Middle frontal gyrus (tissue), 1 donor: Measurements from ENCODE around the gene TRIP13.
"Not testable (repeated sequence)": the region's sequence is repeated elsewhere in the genome, so short reads cannot be mapped to it uniquely, and the experiment has no call there.

Source experiments
- DNase-seq: peaks from one replicate; pipeline ENCODE4 v3.0.0-alpha.2; 2015; ENCODE audit warnings: low spot score; ENCODE audit errors: extremely low spot score

Gene TRIP13

DNA sequence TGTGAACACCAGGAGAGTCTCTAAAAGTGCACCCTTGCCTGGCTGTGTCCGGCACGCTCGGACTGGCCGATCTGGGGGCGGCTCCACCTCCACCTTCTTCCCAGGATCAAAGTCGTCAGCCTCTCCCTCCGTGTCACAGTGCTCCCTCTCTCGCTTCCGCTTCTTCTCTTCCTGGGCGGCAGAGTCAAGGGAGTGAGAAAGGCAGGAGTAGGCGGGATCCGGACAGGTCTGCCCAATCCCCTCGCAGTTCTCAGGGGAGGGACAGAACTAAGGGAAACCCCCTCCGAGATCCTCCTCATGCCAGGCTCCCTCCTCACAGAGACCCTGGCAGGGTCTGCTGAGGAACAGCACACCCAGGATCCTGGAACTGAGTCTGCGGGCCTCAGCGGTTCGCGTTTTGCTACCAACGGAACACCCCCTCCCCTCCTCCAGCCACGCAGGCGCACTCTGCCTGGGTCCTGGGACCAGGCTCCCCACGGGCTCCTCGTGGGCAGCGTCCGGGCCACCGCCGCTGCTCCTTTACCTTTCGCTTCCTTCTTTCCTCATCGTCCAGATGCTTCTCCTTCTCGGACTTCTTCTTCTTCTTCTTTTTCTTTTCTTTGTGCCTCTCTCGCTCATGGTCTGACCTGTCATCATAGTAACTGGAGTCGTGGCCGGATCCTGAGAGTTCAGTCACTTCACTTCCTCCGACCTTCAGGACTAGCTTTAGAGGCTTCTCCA is 1.4 kb upstream of the TRIP13 start:
- DNase-seq = no peak

DNA sequence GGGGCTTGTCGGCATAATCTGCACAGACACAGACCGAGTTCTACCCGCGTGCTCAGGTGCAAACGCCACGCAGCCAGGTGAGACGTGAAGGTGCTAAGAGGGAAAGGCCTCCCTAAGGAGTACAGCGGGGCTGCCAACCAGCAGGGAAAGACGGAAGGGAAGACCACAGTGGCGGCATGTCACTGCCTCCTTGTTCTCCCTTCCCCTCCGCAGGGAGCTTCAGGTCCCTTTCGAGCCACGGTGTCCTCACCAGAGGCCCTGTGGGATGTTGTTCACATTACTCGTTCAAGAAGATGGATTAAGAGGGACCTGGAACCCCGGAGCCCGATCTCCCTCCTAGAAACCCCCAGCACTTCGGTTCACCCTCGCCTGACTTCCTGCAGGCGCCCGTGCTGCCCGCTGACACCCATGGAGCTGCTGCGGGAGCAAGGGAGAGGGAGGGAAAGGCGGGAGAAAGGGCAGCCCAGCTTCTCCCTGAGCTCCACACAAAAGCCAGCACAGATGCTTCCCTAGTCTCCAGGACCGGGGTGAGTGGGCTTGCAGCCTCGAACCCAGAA is 769 bp upstream of the TRIP13 start:
- no peak for DNase-seq

DNA sequence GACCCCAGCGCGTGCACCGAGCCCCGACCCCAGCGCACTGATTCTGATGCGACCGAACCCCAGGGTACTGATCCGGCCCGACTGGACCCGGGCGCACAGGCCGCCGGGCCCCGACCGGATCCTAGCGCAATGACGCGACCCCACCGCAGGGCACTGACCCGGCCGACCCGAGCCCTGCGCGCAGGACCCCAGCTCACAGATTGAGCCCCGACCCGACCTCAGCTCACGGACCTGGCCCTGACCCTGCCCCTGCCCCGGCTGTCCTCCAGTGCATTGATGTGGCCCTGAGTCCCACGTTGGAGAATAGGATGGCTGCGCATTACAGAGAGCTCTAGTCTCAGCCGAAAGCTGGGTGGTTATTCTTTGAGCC is 438 bp downstream of the TRIP13 start:
- DNase-seq = no peak

GRCh38 chr5:893711-894110 is 1.0 kb downstream of the TRIP13 start:
- no peak for DNase-seq

DNA sequence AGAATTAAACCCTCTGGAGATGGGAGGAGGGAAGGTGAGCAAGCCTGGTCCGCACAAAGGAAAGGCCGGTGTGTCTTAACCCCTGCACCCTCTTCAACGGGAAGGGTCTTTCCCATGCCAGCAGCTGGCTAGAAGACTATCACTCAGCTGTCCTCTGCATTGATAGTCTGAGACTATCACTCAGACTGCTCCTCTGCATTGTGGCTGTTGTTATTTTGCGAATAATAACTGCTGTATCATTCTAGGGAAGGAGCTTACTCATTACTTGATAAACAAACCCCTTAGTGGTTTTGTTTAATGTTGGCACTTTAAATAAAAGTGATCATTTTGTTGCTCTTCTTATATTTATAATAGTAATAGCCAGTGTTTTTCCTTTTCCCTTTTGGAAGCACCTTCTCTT is 8.1 kb downstream of the TRIP13 start:
- DNase-seq = no peak

DNA sequence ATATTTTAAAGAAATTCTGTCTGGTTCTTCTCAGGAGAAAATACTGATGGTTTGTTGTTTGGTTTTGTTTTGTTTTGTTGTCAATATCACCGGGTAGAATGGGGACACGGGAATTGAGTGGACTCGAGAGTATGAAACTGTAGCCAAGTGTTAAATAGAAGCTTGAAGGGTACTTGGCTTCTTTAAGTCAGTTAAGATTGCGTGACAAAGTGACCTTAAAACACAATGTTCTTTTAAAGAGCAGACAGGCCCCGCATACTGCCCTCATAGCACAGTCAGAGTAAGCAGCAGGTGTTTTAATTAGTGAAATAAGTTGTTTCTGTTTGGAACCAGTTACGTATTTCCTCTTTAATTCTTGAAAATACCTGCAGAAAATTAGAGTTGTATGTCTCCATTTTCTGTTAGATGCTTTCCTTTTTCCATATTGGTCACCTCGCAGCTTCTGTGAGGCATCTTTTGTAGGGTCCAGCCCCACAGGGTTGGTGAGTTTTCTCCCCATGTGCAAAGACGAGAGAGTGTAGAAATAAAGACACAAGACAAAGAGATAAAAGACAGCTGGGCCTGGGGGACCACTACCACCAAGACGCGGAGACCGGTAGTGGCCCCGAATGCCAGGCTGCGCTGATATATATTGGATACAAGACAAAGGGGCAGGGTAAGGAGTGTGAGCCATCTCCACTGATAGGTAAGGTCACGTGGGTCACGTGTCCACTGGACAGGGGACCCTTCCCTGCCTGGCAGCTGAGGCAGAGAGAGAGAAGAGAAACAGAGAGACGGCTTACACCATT is 9.6 kb downstream of the TRIP13 start:
- no peak for DNase-seq

GRCh38 chr5:903756-904096 is 11.0 kb downstream of the TRIP13 start:
- no peak for DNase-seq

DNA sequence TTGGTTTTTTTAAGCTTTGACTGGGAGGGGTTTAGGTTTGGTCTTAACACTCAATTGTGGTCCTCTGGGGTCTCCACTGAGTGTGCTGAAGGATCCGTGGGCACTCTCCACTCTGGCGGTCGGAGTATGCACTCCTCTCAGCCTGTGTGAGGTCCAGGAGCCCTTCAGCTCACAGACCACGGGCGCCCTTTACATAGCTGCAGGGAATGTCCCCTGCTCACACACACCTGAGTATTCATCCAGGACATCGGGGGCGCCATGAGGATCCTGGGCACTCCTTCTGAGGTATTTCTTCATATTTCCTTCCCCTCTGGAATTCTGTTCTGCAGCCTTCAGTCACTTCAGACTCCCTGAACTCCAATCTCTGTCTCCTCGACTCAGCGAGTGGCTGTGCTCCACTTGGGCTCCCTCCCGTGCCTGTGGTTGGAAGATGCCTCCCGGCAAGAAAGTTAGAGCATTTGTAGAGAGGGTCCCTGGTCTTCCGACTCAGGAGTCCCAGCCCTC is 12.5 kb downstream of the TRIP13 start:
- no peak for DNase-seq

GRCh38 chr5:907366-907910 is 14.8 kb downstream of the TRIP13 start:
- DNase-seq = no peak

GRCh38 chr5:908172-908571 is 15.5 kb downstream of the TRIP13 start:
- no peak for DNase-seq

DNA sequence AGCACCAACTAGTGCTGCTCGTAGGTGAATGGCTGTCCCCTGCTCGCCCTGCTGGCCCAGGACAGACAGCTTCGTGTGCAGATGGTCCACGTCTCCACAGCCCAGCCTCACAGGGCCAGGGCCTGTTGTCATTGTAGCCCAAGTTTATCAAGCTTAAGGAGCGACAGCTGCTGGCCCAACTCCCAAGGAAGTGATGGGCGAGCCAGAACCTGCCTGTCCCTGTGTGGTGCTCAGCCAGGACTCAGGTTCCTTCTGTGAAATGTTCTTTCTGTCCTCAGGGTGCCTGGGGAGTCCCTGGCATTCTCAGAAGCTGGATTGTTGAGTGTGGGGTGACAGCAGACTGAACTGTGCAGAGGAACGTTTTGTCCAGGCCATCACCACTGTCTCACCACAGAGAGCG is 16.4 kb downstream of the TRIP13 start:
- DNase-seq = no peak

DNA sequence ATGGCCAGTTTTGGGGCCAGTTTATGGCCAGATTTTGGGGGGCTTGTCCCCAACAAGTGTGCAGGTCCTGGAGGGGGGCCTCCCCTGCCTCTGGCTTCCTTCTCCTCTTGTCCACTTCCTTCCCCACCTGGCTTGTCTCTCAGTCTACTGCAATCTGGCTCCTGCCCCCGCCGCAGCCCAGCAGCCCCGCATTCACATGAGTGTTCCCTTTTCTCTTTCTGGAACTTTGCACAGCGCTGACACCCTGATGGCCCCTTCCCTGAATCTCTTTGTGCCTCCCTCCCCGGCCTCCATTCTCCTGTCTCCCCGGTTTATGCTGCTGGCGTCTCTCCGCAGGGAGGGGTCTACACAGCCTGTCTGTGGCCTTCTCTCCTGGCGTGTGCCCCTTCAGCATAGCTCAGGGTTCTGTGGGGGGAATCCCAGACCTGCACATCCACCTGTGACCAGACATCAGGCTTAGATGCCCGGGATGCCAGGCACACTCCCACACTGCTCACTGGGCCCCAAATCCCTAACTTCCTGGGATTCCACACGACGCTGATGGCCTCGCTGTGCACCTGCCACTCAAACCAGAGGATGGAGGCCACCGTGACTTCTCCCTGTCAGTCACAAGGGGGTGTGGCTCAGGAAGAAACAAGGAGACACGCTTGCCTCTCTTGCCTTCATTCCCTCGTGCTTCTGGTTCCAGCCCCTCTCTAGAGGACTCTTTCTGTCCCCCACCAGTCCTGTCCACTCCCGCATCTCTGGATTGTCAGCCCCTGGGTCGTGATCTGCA is 17.5 kb downstream of the TRIP13 start:
- DNase-seq = no peak

- DNase-seq = no peak
These were observed 18.1 kb downstream of the TRIP13 start for GRCh38 chr5:910769-911160.

DNA sequence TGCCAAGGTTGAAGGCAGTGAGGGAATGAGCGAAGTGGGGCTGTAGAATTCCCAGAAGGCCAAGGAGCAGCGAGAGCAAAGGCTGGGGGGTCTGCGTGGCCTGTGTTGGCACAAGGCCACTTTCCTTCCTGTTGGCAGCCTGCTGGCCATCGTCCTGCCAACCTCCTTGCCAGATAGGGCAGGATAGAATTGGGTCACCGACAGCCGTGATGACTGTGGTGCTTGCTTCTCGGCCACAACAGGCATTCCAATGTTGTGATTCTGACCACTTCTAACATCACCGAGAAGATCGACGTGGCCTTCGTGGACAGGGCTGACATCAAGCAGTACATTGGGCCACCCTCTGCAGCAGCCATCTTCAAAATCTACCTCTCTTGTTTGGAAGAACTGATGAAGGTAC is 18.9 kb downstream of the TRIP13 start:
- no peak for DNase-seq

- no peak for DNase-seq
These were observed 19.8 kb downstream of the TRIP13 start for GRCh38 chr5:912280-913091.

DNA sequence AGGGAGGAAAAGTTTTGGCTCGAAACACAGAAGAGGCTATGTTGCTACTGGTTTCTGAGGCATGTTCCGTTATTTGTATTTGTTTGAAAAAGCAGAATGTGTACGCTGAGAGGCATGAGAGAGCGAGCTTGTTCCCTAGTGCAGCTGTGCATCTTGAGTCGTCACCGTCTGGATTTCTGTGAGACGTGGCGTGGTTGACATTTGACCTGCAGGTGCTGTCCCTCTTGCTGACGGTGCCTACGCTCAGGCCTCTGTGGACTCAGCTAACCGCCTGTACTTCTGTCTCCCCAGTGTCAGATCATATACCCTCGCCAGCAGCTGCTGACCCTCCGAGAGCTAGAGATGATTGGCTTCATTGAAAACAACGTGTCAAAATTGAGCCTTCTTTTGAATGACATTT is 21.5 kb downstream of the TRIP13 start:
- no peak for DNase-seq

DNA sequence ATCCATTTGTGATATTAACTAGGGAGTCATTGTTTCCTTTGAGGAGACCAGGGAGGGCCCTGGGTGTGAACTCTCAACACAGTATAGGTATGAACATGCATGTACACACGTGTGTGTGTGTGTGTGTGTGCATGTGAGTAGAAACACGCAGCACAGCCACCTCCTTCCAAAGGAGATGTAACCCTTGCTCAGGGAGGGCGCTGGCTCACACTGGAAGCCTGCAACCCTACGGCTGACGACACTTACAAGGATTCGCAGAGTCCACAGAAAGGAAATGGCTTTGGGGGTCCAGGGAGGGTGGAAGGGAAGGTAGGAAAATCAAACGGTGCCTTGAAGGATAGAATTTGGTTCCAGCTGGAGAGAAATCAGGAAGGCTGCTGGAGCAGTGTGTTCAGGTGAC is 21.9 kb downstream of the TRIP13 start:
- no peak for DNase-seq

GRCh38 chr5:915346-915745 is 22.7 kb downstream of the TRIP13 start:
- DNase-seq = not testable (repeated sequence)

GRCh38 chr5:915946-916345 is 23.3 kb downstream of the TRIP13 start:
- no peak for DNase-seq

- no peak for DNase-seq
These were observed 24.0 kb downstream of the TRIP13 start for GRCh38 chr5:916441-917293.
